ENCODE measurements around the gene PLEKHA1.
A peak's percentile ranks its signal among the peaks of the same experiment; 100 is the strongest.

PLEKHA1 gene

GRCh38 chr10:122446668-122447423 is 72.3 kb downstream of the PLEKHA1 start:
- H3K9ac ChIP-seq (ENCODE audit: low read depth, low read length): no peak overlapping the region
- H3K36me3 ChIP-seq (ENCODE audit: insufficient read depth, low read length): no peaks in the 10 kb centered on the region
- H3K4me1 ChIP-seq (ENCODE audit: insufficient read depth, low read length): no peaks in the 10 kb centered on the region
- peaks cover 3% of the 10 kb centered on the region; the same call in 1 of the 2 replicates for H3K9me3 ChIP-seq (ENCODE audit: control insufficient read depth, insufficient read depth, low read length)

- Histone ChIP-seq H3K9me3 (ENCODE audit: control insufficient read depth, insufficient read depth, low read length) (peaks cover 3% of the 10 kb centered on the region; the same call in 1 of the 2 replicates), H3K9ac (ENCODE audit: low read depth, low read length) (no peak overlapping the region)
These were observed 74.1 kb downstream of the PLEKHA1 start for GRCh38 chr10:122448600-122448999.

GRCh38 chr10:122449153-122449552 is 74.6 kb downstream of the PLEKHA1 start:
- Histone ChIP-seq H3K4me1 (ENCODE audit: insufficient read depth, low read length) (no peaks in the 10 kb centered on the region), H3K9me3 (ENCODE audit: control insufficient read depth, insufficient read depth, low read length) (peaks cover 3% of the 10 kb centered on the region; the same call in 1 of the 2 replicates), H3K9ac (ENCODE audit: low read depth, low read length) (no peak overlapping the region), H3K36me3 (ENCODE audit: insufficient read depth, low read length) (no peaks in the 10 kb centered on the region)

More at GRCh38 chr10:122448600-122448999, 74.1 kb downstream of the PLEKHA1 start:
- Histone ChIP-seq H3K36me3 (ENCODE audit: insufficient read depth, low read length) (no peaks in the 10 kb centered on the region), H3K4me1 (ENCODE audit: insufficient read depth, low read length) (no peaks in the 10 kb centered on the region)

DNA sequence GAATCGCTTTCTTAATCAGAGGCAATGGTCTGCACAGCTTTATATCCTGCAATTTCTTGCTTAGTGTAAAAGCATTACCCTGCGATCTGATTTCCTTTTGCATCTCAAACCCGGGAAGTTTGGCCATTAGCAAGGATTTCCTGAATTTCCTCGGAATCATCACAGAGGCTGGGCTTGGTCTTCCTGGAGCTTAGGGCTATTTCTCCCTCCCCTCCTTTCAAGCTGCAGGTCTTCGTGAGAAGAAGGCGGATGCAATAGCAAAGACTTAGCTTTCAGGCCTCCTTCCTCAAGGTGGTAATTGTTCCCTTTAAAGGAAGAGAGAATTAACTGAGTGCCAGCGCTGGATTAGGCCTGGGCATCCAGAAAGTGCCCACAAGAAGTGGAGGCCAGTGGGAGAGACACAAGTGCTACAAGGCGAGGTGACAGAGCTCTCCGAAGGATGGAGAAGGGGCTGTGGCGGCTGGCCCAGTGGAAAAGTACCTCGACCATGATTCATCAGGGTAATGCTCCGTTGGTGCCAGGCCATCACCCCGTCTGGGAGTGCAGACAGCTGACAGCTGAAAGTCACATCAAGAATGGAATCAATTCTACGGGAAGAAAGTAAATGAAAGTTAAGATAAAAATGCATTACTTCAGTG is 76.0 kb downstream of the PLEKHA1 start:
- no peak overlapping the region for H3K9ac ChIP-seq (ENCODE audit: low read depth, low read length)
- no peaks in the 10 kb centered on the region for H3K36me3 ChIP-seq (ENCODE audit: insufficient read depth, low read length)
- H3K4me1 ChIP-seq (ENCODE audit: insufficient read depth, low read length): no peaks in the 10 kb centered on the region
- H3K9me3 ChIP-seq (ENCODE audit: control insufficient read depth, insufficient read depth, low read length): peaks cover 3% of the 10 kb centered on the region; the same call in 1 of the 2 replicates

DNA sequence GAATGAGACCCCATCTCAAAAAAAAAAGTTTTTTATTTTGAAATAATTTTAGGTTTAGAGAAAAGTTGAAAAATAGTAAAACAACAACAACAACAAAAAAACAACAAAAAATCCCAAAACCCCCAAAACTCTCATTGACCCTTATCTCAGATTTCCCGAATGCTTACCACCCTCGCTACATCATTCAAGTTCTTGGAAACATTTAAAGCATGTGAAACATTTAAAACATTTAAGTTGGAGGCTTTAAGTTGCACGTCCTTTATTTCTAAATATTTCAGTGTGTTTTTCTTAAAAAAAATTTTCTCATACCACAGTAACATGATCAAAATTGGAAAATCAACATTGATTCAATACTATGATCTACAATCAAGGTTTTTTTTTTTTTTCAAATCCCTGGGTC is 79.6 kb downstream of the PLEKHA1 start:
- no peaks in the 10 kb centered on the region for H3K4me1 ChIP-seq (ENCODE audit: insufficient read depth, low read length)
- H3K9me3 ChIP-seq (ENCODE audit: control insufficient read depth, insufficient read depth, low read length): no peaks in the 10 kb centered on the region
- no peak overlapping the region for H3K9ac ChIP-seq (ENCODE audit: low read depth, low read length)
- H3K36me3 ChIP-seq (ENCODE audit: insufficient read depth, low read length): no peaks in the 10 kb centered on the region

DNA sequence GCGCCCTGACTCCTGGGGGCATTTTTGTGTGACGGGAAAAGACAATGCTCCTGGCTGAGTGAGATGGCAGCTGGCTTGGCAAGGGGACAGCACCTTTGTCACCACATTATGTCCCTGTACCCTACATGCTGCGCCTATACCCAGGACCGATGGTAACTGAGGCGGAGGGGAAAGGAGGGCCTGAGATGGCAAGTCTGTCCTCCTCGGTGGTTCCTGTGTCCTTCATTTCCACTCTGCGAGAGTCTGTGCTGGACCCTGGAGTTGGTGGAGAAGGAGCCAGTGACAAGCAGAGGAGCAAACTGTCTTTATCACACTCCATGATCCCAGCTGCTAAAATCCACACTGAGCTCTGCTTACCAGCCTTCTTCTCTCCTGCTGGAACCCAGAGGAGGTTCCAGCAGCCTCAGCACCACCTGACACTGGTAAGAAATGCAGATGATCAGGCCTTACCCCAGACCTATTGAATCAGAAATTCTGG is 80.1 kb downstream of the PLEKHA1 start, which contains the start of gene ARMS2:
Gene ARMS2 (plus strand): TSS at position 51 of the 478 bp plus-strand sequence. CDS start 75 bp downstream, at position 126.
- H3K4me1 ChIP-seq (ENCODE audit: insufficient read depth, low read length): no peaks in the 10 kb centered on the region; the same call in 1 of the 2 replicates
- no peaks in the 10 kb centered on the region for H3K36me3 ChIP-seq (ENCODE audit: insufficient read depth, low read length)
- no peaks in the 10 kb centered on the region for H3K9me3 ChIP-seq (ENCODE audit: control insufficient read depth, insufficient read depth, low read length)
- no peak within 1 kb of the TSS for H3K9ac ChIP-seq (ENCODE audit: low read depth, low read length)

DNA sequence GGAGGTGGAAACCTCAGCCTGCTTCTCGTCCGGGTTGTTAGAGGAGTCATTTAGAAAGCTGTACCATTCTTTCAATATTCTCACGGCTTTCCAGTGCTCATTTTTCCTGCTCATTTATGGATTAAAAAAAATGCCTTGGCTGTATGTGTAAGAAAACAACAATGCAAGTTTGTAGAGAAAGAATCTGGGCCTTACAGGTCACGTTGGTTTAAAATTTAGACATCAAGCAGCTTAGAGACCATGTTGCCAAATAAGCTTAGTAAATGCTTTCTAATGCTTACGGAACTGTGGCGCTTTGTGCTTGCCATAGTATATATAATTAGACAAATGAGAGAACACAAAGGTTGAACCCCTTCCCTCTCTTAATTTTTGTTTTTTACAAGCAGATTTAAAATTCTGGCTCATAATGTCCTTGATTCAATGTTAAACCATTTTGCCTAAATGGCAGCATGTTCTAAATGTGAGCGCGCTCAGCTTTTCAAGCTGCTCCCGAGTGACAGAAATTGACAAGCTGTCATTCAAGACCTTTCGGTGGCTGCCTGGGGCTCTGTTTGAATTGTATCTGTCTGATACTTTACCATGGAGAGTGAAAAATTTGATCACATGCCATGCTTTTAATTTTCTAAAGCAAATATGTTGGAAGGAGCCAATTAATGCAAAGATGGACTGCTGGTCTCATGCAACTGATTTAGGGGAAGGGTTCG is 81.0 kb downstream of the PLEKHA1 start:
- Histone ChIP-seq H3K4me1 (ENCODE audit: insufficient read depth, low read length) (no peaks in the 10 kb centered on the region; the same call in 1 of the 2 replicates), H3K9me3 (ENCODE audit: control insufficient read depth, insufficient read depth, low read length) (no peaks in the 10 kb centered on the region), H3K36me3 (ENCODE audit: insufficient read depth, low read length) (no peaks in the 10 kb centered on the region), H3K9ac (ENCODE audit: low read depth, low read length) (no peak overlapping the region)

- Histone ChIP-seq H3K4me1 (ENCODE audit: insufficient read depth, low read length) (peaks cover under 1% of the 10 kb centered on the region; the same call in 1 of the 2 replicates), H3K9ac (ENCODE audit: low read depth, low read length) (no peak overlapping the region), H3K9me3 (ENCODE audit: control insufficient read depth, insufficient read depth, low read length) (no peaks in the 10 kb centered on the region), H3K36me3 (ENCODE audit: insufficient read depth, low read length) (no peaks in the 10 kb centered on the region)
These were observed 83.4 kb downstream of the PLEKHA1 start for GRCh38 chr10:122457934-122458333.

GRCh38 chr10:122458693-122459092 is 84.2 kb downstream of the PLEKHA1 start:
- no peak overlapping the region for H3K9ac ChIP-seq (ENCODE audit: low read depth, low read length)
- H3K4me1 ChIP-seq (ENCODE audit: insufficient read depth, low read length): peaks cover 3% of the 10 kb centered on the region

DNA sequence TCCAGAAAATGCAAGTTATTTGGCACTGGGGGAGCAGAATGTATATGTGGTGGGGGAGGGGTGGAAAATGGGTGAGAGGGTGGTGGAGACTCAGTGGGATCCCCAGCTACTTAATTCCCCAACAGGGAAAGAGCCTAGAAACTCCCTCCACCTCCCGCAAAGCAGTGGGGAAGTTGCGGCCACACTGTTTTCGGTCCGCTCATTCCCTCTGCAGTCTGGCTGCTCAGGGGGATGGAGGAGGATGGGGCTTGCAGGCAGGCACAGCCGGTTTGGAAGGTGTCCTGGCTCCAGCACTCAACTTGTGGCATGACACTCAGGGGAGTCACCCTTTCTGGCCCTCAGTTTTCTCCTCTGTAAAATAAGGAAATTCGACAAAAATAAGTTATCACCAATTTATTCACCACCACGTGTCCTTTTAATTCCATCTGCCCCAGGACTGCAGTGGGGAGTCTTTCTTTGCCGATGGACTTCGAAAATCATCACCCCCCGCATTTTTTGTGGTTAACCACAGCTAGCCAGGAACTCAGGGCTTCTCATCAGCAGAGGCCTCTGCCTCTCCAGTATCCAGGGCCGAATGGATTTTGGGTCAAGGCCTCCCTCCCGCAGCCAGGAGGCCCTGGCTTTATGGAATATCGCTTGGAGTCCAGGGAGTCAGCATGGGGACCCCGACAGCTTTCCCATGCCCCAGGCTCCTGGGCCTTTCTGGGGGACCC is 85.2 kb downstream of the PLEKHA1 start:
- Histone ChIP-seq H3K9ac (ENCODE audit: low read depth, low read length) (no peak overlapping the region), H3K9me3 (ENCODE audit: control insufficient read depth, insufficient read depth, low read length) (no peaks in the 10 kb centered on the region), H3K36me3 (ENCODE audit: insufficient read depth, low read length) (no peaks in the 10 kb centered on the region), H3K4me1 (ENCODE audit: insufficient read depth, low read length) (peaks cover 3% of the 10 kb centered on the region)

More at GRCh38 chr10:122458693-122459092, 84.2 kb downstream of the PLEKHA1 start:
- Histone ChIP-seq H3K36me3 (ENCODE audit: insufficient read depth, low read length) (no peaks in the 10 kb centered on the region), H3K9me3 (ENCODE audit: control insufficient read depth, insufficient read depth, low read length) (no peaks in the 10 kb centered on the region)

DNA sequence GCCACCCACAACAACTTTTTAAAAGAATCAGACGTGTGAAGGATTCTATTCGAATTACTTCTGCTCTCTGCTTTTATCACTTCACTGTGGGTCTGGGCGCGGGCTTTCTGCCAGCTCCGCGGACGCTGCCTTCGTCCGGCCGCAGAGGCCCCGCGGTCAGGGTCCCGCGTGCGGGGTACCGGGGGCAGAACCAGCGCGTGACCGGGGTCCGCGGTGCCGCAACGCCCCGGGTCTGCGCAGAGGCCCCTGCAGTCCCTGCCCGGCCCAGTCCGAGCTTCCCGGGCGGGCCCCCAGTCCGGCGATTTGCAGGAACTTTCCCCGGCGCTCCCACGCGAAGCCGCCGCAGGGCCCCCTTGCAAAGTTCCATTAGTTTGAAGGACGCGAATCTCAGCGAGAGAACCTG is 86.4 kb downstream of the PLEKHA1 start:
- Histone ChIP-seq H3K36me3 (ENCODE audit: insufficient read depth, low read length) (no peaks in the 10 kb centered on the region), H3K4me1 (ENCODE audit: insufficient read depth, low read length) (peaks cover 3% of the 10 kb centered on the region), H3K9me3 (ENCODE audit: control insufficient read depth, insufficient read depth, low read length) (no peaks in the 10 kb centered on the region), H3K9ac (ENCODE audit: low read depth, low read length) (peak overlapping the region; percentile 42; the same call in 1 of the 2 replicates)

- Histone ChIP-seq H3K36me3 (ENCODE audit: insufficient read depth, low read length) (no peaks in the 10 kb centered on the region), H3K9me3 (ENCODE audit: control insufficient read depth, insufficient read depth, low read length) (no peaks in the 10 kb centered on the region), H3K9ac (ENCODE audit: low read depth, low read length) (peak within 1 kb of the TSS; percentile 42), H3K4me1 (ENCODE audit: insufficient read depth, low read length) (peaks cover 3% of the 10 kb centered on the region)
These were observed 86.8 kb downstream of the PLEKHA1 start, which contains the start of gene HTRA1 for GRCh38 chr10:122461367-122461728. Gene HTRA1, plus strand, starts transcription at chr10:122461553. Its CDS starts 100 bp downstream, at chr10:122461653.

- H3K4me1 ChIP-seq (ENCODE audit: insufficient read depth, low read length): peaks cover 3% of the 10 kb centered on the region
- peak overlapping the region; percentile 36 for H3K9ac ChIP-seq (ENCODE audit: low read depth, low read length)
- no peaks in the 10 kb centered on the region for H3K36me3 ChIP-seq (ENCODE audit: insufficient read depth, low read length)
- H3K9me3 ChIP-seq (ENCODE audit: control insufficient read depth, insufficient read depth, low read length): no peaks in the 10 kb centered on the region
These were observed 87.4 kb downstream of the PLEKHA1 start for GRCh38 chr10:122461729-122462532.

Data from ES-I3 (cell line).